Activated T-helper 9 cell treated with anti-CD3 and anti-CD28 coated beads, Interleukin-2, amount 50 U/mL, for 16 hours (primary cell): Measurements from ENCODE around the gene LIMK1.
A peak's percentile ranks its signal among the peaks of the same experiment; 100 is the strongest.
"Not testable (repeated sequence)": the region's sequence is repeated elsewhere in the genome, so short reads cannot be mapped to it uniquely, and the experiment has no call there.

Experiments
- DNase-seq: peaks from one replicate; pipeline ENCODE4 v3.0.0-alpha.2; 2020; ENCODE audit warnings: low read depth

LIMK1 gene

GRCh38 chr7:74084722-74085578 lies 1.3 kb downstream of the LIMK1 start:
- DNase-seq: no peak

- no peak for DNase-seq
Observed at GRCh38 chr7:74087791-74088453, 4.3 kb downstream of the LIMK1 start.

- no peak for DNase-seq
Observed at GRCh38 chr7:74092321-74092963, 8.8 kb downstream of the LIMK1 start.

GRCh38 chr7:74092964-74093471 lies 9.4 kb downstream of the LIMK1 start:
- no peak for DNase-seq

- no peak for DNase-seq
Observed at GRCh38 chr7:74093671-74094223, 10.1 kb downstream of the LIMK1 start.

GRCh38 chr7:74094224-74095101 lies 10.9 kb downstream of the LIMK1 start:
- peak; percentile 60 for DNase-seq

GRCh38 chr7:74095135-74095534 lies 11.5 kb downstream of the LIMK1 start:
- DNase-seq: no peak

GRCh38 chr7:74097937-74098614 lies 14.5 kb downstream of the LIMK1 start:
- DNase-seq: no peak

- no peak for DNase-seq
Observed at GRCh38 chr7:74099031-74099430, 15.4 kb downstream of the LIMK1 start.

GRCh38 chr7:74101061-74101681 lies 17.6 kb downstream of the LIMK1 start:
- DNase-seq: no peak

GRCh38 chr7:74103219-74103772 lies 19.7 kb downstream of the LIMK1 start:
- DNase-seq: no peak

- no peak for DNase-seq
Observed at GRCh38 chr7:74104702-74105101, 21.1 kb downstream of the LIMK1 start.

- DNase-seq: no peak
Observed at GRCh38 chr7:74105992-74106391, 22.4 kb downstream of the LIMK1 start.

GRCh38 chr7:74106846-74107245 lies 23.2 kb downstream of the LIMK1 start:
- DNase-seq: no peak

GRCh38 chr7:74115326-74115725 lies 31.7 kb downstream of the LIMK1 start:
- no peak for DNase-seq

GRCh38 chr7:74116356-74116755 lies 32.8 kb downstream of the LIMK1 start:
- no peak for DNase-seq

GRCh38 chr7:74119831-74120230 lies 36.2 kb downstream of the LIMK1 start:
- DNase-seq: no peak

GRCh38 chr7:74121401-74122249 lies 38.0 kb downstream of the LIMK1 start:
- DNase-seq: no peak

- not testable (repeated sequence) for DNase-seq
Observed at GRCh38 chr7:74123892-74124291, 40.3 kb downstream of the LIMK1 start.
